HCT116 (cell line): ENCODE measurements around the gene ZBTB7C. TPM values are rescaled to one million over a fixed set of nuclear protein-coding genes. Genes with fewer than 3 reads are reported as not detected.

Experiments
- ATAC-seq: fragments of 200-7000 bp; cut with Tn5 transposase; 2 replicates; pipeline ENCODE4 v1.9.1; 2020; ENCODE audit warnings: mild to moderate bottlenecking, moderate library complexity
- BruUV-seq: library from RNA; stranded (reverse); fragments of 400-500 nt; replicated peaks from 2 replicates; lab custom pipeline; 2021; lab: Mats Ljungman, UMichigan
- CTCF ChIA-PET: fragments of 300-600 bp; sonication (Branson Sonifier 250); formaldehyde crosslinking; loops from one replicate; lab custom pipeline; 2021; ENCODE audit warnings: antibody characterized with exemption; lab: Charles Lee
- POLR2A ChIA-PET: fragments of 300-600, 350-600 bp; sonication (Branson Sonifier 250); formaldehyde crosslinking; loops from one replicate; lab custom pipeline; 2021; ENCODE audit warnings: antibody characterized with exemption; lab: Charles Lee
- RAD21 ChIA-PET, 2 experiments: fragments of 300-600 bp; sonication (Branson Sonifier 250); formaldehyde crosslinking; loops; one replicate each; lab custom pipeline; 2023; ENCODE audit warnings: low total read pairs in 2 of 2; ENCODE audit not compliant: uncharacterized antibody in 2 of 2, unreplicated experiment in 2 of 2, low non-redundant PET in 1 of 2; lab: Charles Lee
- DNase-seq: peaks from one replicate; pipeline ENCODE4 v3.0.0-alpha.2; 2010; ENCODE audit warnings: low read depth, low spot score
- H2AFZ ChIP-seq: fragments of 200-600 bp; shearing (Covaris generic), sonication (generic); 2 replicates; pipeline ENCODE4 v1.6.1; 2017; ENCODE audit warnings: low read depth, mixed run types, mixed read lengths, antibody characterized with exemption, low read length; ENCODE audit not compliant: poor library complexity, severe bottlenecking
- H3K27ac ChIP-seq: 2 replicates; pipeline ENCODE4 v1.5.1; 2012; ENCODE audit warnings: low read depth, low read length
- H3K27me3 ChIP-seq: fragments of 200-600 bp; sonication (generic); 2 replicates; pipeline ENCODE4 v1.6.1; 2016; ENCODE audit warnings: mixed run types, low read length, mixed read lengths; ENCODE audit not compliant: insufficient read depth
- H3K36me3 ChIP-seq, 2 experiments: fragments of 200-500 bp in 1 of 2; fragments of 200-600 bp in 1 of 2; sonication (Bioruptor generic) in 1 of 2; sonication (generic) in 1 of 2; 2 replicates each; pipeline versions ENCODE4 v1.5.1 to v1.6.1; 2014 to 2016; ENCODE audit warnings: low read length in 2 of 2, inconsistent platforms in 1 of 2, mixed read lengths in 1 of 2, mixed run types in 1 of 2; ENCODE audit not compliant: insufficient read depth in 2 of 2, control insufficient read depth in 1 of 2
- H3K4me1 ChIP-seq, 2 experiments: fragments of 200-600 bp in 1 of 2; sonication (generic) in 1 of 2; 2 replicates each; pipeline versions ENCODE4 v1.5.1 to v1.6.1; 2012 to 2017; ENCODE audit warnings: low read length in 2 of 2, inconsistent platforms in 1 of 2, mild to moderate bottlenecking in 1 of 2, mixed read lengths in 1 of 2, mixed run types in 1 of 2, moderate library complexity in 1 of 2; ENCODE audit not compliant: insufficient read depth in 2 of 2, control insufficient read depth in 1 of 2
- H3K4me2 ChIP-seq: fragments of 200-600 bp; sonication (generic); 2 replicates; pipeline ENCODE4 v1.6.1; 2017; ENCODE audit warnings: mixed run types, low read length, mixed read lengths
- H3K4me3 ChIP-seq, 2 experiments: fragments of 200-600 bp in 1 of 2; sonication (generic) in 1 of 2; replicated peaks in 1 of 2; 2 replicates each; pipeline ENCODE4 v1.5.1; 2011 to 2016; ENCODE audit warnings: low read length in 2 of 2, control low read depth in 1 of 2, low read depth in 1 of 2, mild to moderate bottlenecking in 1 of 2, mixed read lengths in 1 of 2, mixed run types in 1 of 2
- H3K79me2 ChIP-seq: fragments of 200-600 bp; sonication (generic); 2 replicates; pipeline ENCODE4 v1.6.1; 2017; ENCODE audit warnings: mild to moderate bottlenecking, mixed run types, low read length, moderate library complexity, mixed read lengths; ENCODE audit not compliant: insufficient read depth
- H3K9ac ChIP-seq: fragments of 200-600 bp; sonication (generic); 2 replicates; pipeline ENCODE4 v1.6.1; 2016; ENCODE audit warnings: low read length, mixed read lengths
- H3K9me2 ChIP-seq: fragments of 200-600 bp; sonication (generic), shearing (Covaris generic); 2 replicates; pipeline ENCODE4 v1.6.1; 2017; ENCODE audit warnings: mixed run types, mild to moderate bottlenecking, moderate library complexity; ENCODE audit not compliant: insufficient read depth
- H3K9me3 ChIP-seq, 2 experiments: fragments of 200-500 bp in 1 of 2; fragments of 200-600 bp in 1 of 2; sonication (Bioruptor generic) in 1 of 2; sonication (generic) in 1 of 2; 2 replicates each; pipeline ENCODE4 v1.6.1; 2014 to 2017; ENCODE audit warnings: low read length in 2 of 2, mixed read lengths in 2 of 2, inconsistent platforms in 1 of 2, low read depth in 1 of 2, mild to moderate bottlenecking in 1 of 2, mixed run types in 1 of 2, moderate library complexity in 1 of 2; ENCODE audit not compliant: control insufficient read depth in 1 of 2, insufficient read depth in 1 of 2
- H4K20me1 ChIP-seq: fragments of 200-600 bp; sonication (generic), shearing (Covaris generic); 2 replicates; pipeline ENCODE4 v1.6.1; 2017; ENCODE audit warnings: mixed run types, mild to moderate bottlenecking, moderate library complexity; ENCODE audit not compliant: insufficient read depth
- CEBPB ChIP-seq: IDR thresholded peaks from 2 replicates; pipeline ENCODE4 v1.6.1; 2012; ENCODE audit warnings: low read depth
- EGR1 ChIP-seq: IDR thresholded peaks from 2 replicates; pipeline ENCODE4 v1.6.1; 2012; ENCODE audit warnings: low read depth
- ELF1 ChIP-seq: IDR thresholded peaks from 2 replicates; pipeline ENCODE4 v1.6.1; 2012; ENCODE audit warnings: low read depth, borderline replicate concordance
- EZH2phosphoT487 ChIP-seq: fragments of 200-600 bp; IDR thresholded peaks from 2 replicates; pipeline ENCODE4 v1.6.1; 2018; ENCODE audit warnings: antibody characterized with exemption, borderline replicate concordance
- POLR2AphosphoS5 ChIP-seq: IDR thresholded peaks from 2 replicates; pipeline ENCODE4 v1.6.1; 2011; ENCODE audit warnings: mild to moderate bottlenecking, low read depth, low read length, moderate library complexity
- SRF ChIP-seq: IDR thresholded peaks from 2 replicates; pipeline ENCODE4 v1.6.1; 2012; ENCODE audit warnings: low read depth
- ZFX ChIP-seq: fragments of 450-650 bp; IDR thresholded peaks from 2 replicates; pipeline ENCODE4 v1.6.1; 2017
- intact Hi-C: fragments of 100-400 bp; cut with micrococcal nuclease; formaldehyde crosslinking; loops from 2 replicates; pipeline ENCODE4 v1.10.0; 2022
- total RNA-seq: library from RNA; stranded (reverse); gene quantifications from one replicate; pipeline ENCODE4 v1.2.1, GENCODE V29; 2021; ENCODE audit not compliant: unreplicated experiment
- TF ChIP-seq, protein P1 (sequence below): IDR thresholded peaks from 2 replicates; pipeline ENCODE4 v1.6.1; 2012; ENCODE audit warnings: low read depth

ZBTB7C gene
- total RNA-seq, 1 experiment from 2014 or later, result 0.37 TPM

- H3K9me3 ChIP-seq, result no peaks in the 10 kb centered on the region
- no peaks in the 10 kb centered on the region for H3K36me3 ChIP-seq
- ChIA-PET RAD21 (no interaction called here), CTCF (no interaction called here), POLR2A (no interaction called here)
- no peak overlapping the region for H3K4me2 ChIP-seq
- no peak for DNase-seq
- ATAC-seq, result no peak
- no peak overlapping the region for H3K9ac ChIP-seq
- H2AFZ ChIP-seq, result no peak overlapping the region
- H3K27ac ChIP-seq, result no peak overlapping the region
- no peaks in the 10 kb centered on the region for H3K27me3 ChIP-seq
- no TSS peak for BruUV-seq
- H4K20me1 ChIP-seq, result no peaks in the 10 kb centered on the region
- H3K79me2 ChIP-seq, result no peaks in the 10 kb centered on the region
- TF ChIP-seq ELF1, result no peak
- no peak for TF ChIP-seq SRF
- TF ChIP-seq, protein P1, sequence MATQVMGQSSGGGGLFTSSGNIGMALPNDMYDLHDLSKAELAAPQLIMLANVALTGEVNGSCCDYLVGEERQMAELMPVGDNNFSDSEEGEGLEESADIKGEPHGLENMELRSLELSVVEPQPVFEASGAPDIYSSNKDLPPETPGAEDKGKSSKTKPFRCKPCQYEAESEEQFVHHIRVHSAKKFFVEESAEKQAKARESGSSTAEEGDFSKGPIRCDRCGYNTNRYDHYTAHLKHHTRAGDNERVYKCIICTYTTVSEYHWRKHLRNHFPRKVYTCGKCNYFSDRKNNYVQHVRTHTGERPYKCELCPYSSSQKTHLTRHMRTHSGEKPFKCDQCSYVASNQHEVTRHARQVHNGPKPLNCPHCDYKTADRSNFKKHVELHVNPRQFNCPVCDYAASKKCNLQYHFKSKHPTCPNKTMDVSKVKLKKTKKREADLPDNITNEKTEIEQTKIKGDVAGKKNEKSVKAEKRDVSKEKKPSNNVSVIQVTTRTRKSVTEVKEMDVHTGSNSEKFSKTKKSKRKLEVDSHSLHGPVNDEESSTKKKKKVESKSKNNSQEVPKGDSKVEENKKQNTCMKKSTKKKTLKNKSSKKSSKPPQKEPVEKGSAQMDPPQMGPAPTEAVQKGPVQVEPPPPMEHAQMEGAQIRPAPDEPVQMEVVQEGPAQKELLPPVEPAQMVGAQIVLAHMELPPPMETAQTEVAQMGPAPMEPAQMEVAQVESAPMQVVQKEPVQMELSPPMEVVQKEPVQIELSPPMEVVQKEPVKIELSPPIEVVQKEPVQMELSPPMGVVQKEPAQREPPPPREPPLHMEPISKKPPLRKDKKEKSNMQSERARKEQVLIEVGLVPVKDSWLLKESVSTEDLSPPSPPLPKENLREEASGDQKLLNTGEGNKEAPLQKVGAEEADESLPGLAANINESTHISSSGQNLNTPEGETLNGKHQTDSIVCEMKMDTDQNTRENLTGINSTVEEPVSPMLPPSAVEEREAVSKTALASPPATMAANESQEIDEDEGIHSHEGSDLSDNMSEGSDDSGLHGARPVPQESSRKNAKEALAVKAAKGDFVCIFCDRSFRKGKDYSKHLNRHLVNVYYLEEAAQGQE, result no peak
- TF ChIP-seq EGR1, result no peak
- TF ChIP-seq ZFX, result no peak
- no peak for TF ChIP-seq CEBPB
- no peak for TF ChIP-seq POLR2AphosphoS5
- TF ChIP-seq EZH2phosphoT487, result no peak
- intact Hi-C loops, result no loop called here
- H3K9me2 ChIP-seq, result no peaks in the 10 kb centered on the region
- H3K4me3 ChIP-seq, result no peak overlapping the region
- peaks cover 0 to 6% of the 10 kb centered on the region in 2 experiments; a peak in 2 of 4 replicates for H3K4me1 ChIP-seq
These were observed 192.4 kb downstream of the ZBTB7C start for GRCh38 chr18:48216639-48217257.
